ENCODE data around the gene SPARC. TPM values are rescaled to one million over a fixed set of nuclear protein-coding genes. Genes with fewer than 3 reads are reported as not detected.

SPARC gene
- polyA plus RNA-seq, 1 of the 3 experiments (the other 2 are of a cell fraction): 1,115 TPM

- TF ChIP-seq MEF2A (IDR thresholded peaks at IDR 0.05; ENCODE audit: borderline replicate concordance, low read depth): no peak
- no peak for TF ChIP-seq SIN3A (IDR thresholded peaks at IDR 0.05; ENCODE audit: borderline replicate concordance, low read depth, low read length)
- no peak for TF ChIP-seq FOXM1 (IDR thresholded peaks at IDR 0.05; ENCODE audit: low read depth)
- TF ChIP-seq ELF1 (IDR thresholded peaks at IDR 0.05): no peak
- no peak for TF ChIP-seq USF1 (IDR thresholded peaks at IDR 0.05; ENCODE audit: borderline replicate concordance, low read depth)
- no peak for TF ChIP-seq RXRA (IDR thresholded peaks at IDR 0.05; ENCODE audit: borderline replicate concordance, low read depth)
- TF ChIP-seq RAD21 (IDR thresholded peaks at IDR 0.05; ENCODE audit: low read length): no peak
- no peak for TF ChIP-seq TAF1 (IDR thresholded peaks at IDR 0.05; ENCODE audit: borderline replicate concordance, low read depth, low read length)
- TF ChIP-seq FOXJ3 (CRISPR knock-in tag; IDR thresholded peaks at IDR 0.05): no peak
- no peak for TF ChIP-seq IRF3 (IDR thresholded peaks at IDR 0.05; ENCODE audit: low read depth, low read length)
- no peak for TF ChIP-seq REST (IDR thresholded peaks at IDR 0.05; ENCODE audit: low read depth, low read length)
- no peak for TF ChIP-seq RCOR1 (IDR thresholded peaks at IDR 0.05; ENCODE audit: low read length)
- no peak for TF ChIP-seq TEAD4 (IDR thresholded peaks at IDR 0.05; ENCODE audit: borderline replicate concordance, insufficient read depth)
- TF ChIP-seq TCF12 (IDR thresholded peaks at IDR 0.05): no peak
- no peaks in the 10 kb centered on the region for H3K9me3 ChIP-seq
- 49% methylated on average over 4 of the region's 4 CpGs for WGBS (ENCODE audit: low lambda C conversion rate)
- H4K20me1 ChIP-seq (ENCODE audit: insufficient read depth): no peaks in the 10 kb centered on the region
- H3K4me3 ChIP-seq (ENCODE audit: low read depth in 2 of 2, low read length in 1 of 2): no peak overlapping the region
- no peaks in the 10 kb centered on the region for H3F3A ChIP-seq (replicated peaks; ENCODE audit: insufficient read depth)
- no peak overlapping the region for H3K4me2 ChIP-seq
- no peaks in the 10 kb centered on the region for H3K36me3 ChIP-seq (replicated peaks in 1 of 2; ENCODE audit: control insufficient read depth in 1 of 2, insufficient read depth in 2 of 2, low read length in 1 of 2)
- H3K79me2 ChIP-seq (ENCODE audit: insufficient read depth): no peaks in the 10 kb centered on the region
- H3K4me1 ChIP-seq (ENCODE audit: control insufficient read depth in 1 of 2, insufficient read depth in 2 of 2, low read depth in 1 of 2, low read length in 1 of 2): no peaks in the 10 kb centered on the region
- H3K9ac ChIP-seq: no peak overlapping the region
- H3K27ac ChIP-seq (ENCODE audit: low read depth in 2 of 2, low read length in 1 of 2): no peak overlapping the region
- no peaks in the 10 kb centered on the region for H3K9me2 ChIP-seq
- DNase-seq: no peak
- ChIA-PET POLR2A (no interaction called here), CTCF (interaction anchor here (0.8 to 2.5 kb wide), 4 partner anchors 13 to 191 kb away, joined by 3 to 12 read pairs (median 6); partner anchors contain the start of gene SLC36A1)
- H3K27me3 ChIP-seq (ENCODE audit: insufficient read depth): peaks cover 29% of the 10 kb centered on the region; the same call in 1 of the 2 replicates
- no peak overlapping the region for H2AFZ ChIP-seq (ENCODE audit: low read depth)
Measured at GRCh38 chr5:151638619-151639018, 48.1 kb downstream of the SPARC start.
